ENCODE data around the gene NPY5R. TPM values are rescaled to one million over a fixed set of nuclear protein-coding genes. Genes with fewer than 3 reads are reported as not detected.

Gene NPY5R
- not detected in 2 replicates for total RNA-seq (2012; rRNA removed)
- not detected in 2 replicates for polyA plus RNA-seq (2012; rRNA removed)
- not detected in 2 replicates for polyA plus RNA-seq (2012; cell fraction: cytosol; rRNA removed)
- polyA plus RNA-seq (2012; cell fraction: nucleus; rRNA removed; ENCODE audit: low replicate concordance): not detected in 2 replicates
- not detected for Bru-seq, nascent RNA
- not detected for BruChase-seq, experiment 1, labeled RNA remaining after a 6-hour chase
- BruChase-seq, experiment 2, labeled RNA remaining after a 2-hour chase: not detected
- long read RNA-seq: 0 reads

DNA sequence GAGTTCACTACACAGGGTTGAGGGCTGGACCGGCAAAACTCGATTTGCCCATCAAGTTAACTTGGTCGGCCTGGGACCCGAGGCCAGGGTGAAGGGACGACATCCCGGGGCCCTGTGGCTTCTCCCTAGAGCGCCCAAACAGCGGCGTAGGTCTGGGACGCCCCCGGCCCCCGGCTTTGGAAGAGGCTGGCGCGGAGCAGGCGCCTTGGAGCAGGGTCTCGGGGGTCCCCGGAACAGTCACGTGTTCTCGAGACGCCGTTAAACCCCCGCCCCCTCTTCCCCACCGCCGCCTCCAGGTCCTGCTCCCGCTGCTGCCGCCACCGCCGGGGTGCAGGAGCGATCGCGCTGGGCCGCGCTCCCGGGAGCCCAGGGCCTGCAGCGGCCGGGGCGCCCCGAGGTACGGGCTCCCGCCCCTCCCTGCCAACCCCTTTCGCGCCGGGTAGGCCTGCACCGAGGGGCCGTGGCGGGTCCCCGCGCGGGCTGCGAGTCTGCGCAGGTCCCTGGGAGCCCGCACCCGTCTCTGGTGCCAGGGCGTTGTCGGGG, at the start of gene NPY5R:
NPY5R (plus strand) TSS at position 289 of the 543 bp plus-strand sequence. CDS start 6,382 bp downstream, outside the sequence.
- H2BK20ac ChIP-seq (ENCODE audit: low read depth, low read length): no peak within 1 kb of the TSS
- ChIA-PET POLR2A (ENCODE audit: unreplicated experiment) (no interaction called here), CTCF (interaction anchor here (0.6 kb wide), 1 partner anchor 778 kb away, joined by 3 read pairs; no protein-coding TSS in a partner anchor)
- H3K79me1 ChIP-seq (ENCODE audit: low read depth in 1 of 2, low read length in 2 of 2): no peaks in the 10 kb centered on the region
- WGBS, 2 experiments (ENCODE audit: extremely low coverage in 2 of 2, insufficient read length in 1 of 2): 0% methylated on average over 8 of the region's 55 CpGs; no CpG with 5 or more reads in 1 of the 2 experiments
- H3K9me3 ChIP-seq (ENCODE audit: control insufficient read depth, insufficient read depth, low read length): no peaks in the 10 kb centered on the region
- no peak within 1 kb of the TSS for H2BK15ac ChIP-seq (ENCODE audit: low read depth, low read length)
- H3K27ac ChIP-seq (ENCODE audit: insufficient read depth, low read length): no peak within 1 kb of the TSS
- TF ChIP-seq SMC3 (IDR thresholded peaks at IDR 0.05; ENCODE audit: low read depth, low read length) (no peak), CHD1 (IDR thresholded peaks at IDR 0.05; ENCODE audit: low read depth, low read length) (no peak), CEBPB (IDR thresholded peaks at IDR 0.05; ENCODE audit: low read depth, low read length) (no peak), RCOR1 (IDR thresholded peaks at IDR 0.05; ENCODE audit: insufficient replicate concordance, low read length) (no peak), NFE2L2 (IDR thresholded peaks at IDR 0.05; ENCODE audit: low read depth, low read length) (no peak), FOS (IDR thresholded peaks at IDR 0.05; ENCODE audit: low read depth, low read length) (no peak), RAD21 (IDR thresholded peaks at IDR 0.05; ENCODE audit: low read length) (no peak), POLR2A (IDR thresholded peaks at IDR 0.05; ENCODE audit: low read depth, low read length) (no peak), MXI1 (IDR thresholded peaks at IDR 0.05; ENCODE audit: borderline replicate concordance, low read depth, low read length) (no peak), MAFK (IDR thresholded peaks at IDR 0.05; ENCODE audit: low read depth, low read length) (no peak), RFX5 (IDR thresholded peaks at IDR 0.05; ENCODE audit: low read depth, low read length) (no peak), BHLHE40 (IDR thresholded peaks at IDR 0.05; ENCODE audit: low read depth, low read length) (no peak)
- TF ChIP-seq, protein P1, sequence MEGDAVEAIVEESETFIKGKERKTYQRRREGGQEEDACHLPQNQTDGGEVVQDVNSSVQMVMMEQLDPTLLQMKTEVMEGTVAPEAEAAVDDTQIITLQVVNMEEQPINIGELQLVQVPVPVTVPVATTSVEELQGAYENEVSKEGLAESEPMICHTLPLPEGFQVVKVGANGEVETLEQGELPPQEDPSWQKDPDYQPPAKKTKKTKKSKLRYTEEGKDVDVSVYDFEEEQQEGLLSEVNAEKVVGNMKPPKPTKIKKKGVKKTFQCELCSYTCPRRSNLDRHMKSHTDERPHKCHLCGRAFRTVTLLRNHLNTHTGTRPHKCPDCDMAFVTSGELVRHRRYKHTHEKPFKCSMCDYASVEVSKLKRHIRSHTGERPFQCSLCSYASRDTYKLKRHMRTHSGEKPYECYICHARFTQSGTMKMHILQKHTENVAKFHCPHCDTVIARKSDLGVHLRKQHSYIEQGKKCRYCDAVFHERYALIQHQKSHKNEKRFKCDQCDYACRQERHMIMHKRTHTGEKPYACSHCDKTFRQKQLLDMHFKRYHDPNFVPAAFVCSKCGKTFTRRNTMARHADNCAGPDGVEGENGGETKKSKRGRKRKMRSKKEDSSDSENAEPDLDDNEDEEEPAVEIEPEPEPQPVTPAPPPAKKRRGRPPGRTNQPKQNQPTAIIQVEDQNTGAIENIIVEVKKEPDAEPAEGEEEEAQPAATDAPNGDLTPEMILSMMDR (conservative IDR thresholded peaks at IDR 0.05; ENCODE audit: low read depth, low read length): no peak
- TF ChIP-seq, protein P2, sequence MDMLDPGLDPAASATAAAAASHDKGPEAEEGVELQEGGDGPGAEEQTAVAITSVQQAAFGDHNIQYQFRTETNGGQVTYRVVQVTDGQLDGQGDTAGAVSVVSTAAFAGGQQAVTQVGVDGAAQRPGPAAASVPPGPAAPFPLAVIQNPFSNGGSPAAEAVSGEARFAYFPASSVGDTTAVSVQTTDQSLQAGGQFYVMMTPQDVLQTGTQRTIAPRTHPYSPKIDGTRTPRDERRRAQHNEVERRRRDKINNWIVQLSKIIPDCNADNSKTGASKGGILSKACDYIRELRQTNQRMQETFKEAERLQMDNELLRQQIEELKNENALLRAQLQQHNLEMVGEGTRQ (IDR thresholded peaks at IDR 0.05; ENCODE audit: low read depth, low read length): no peak
- TF ChIP-seq, protein P3, sequence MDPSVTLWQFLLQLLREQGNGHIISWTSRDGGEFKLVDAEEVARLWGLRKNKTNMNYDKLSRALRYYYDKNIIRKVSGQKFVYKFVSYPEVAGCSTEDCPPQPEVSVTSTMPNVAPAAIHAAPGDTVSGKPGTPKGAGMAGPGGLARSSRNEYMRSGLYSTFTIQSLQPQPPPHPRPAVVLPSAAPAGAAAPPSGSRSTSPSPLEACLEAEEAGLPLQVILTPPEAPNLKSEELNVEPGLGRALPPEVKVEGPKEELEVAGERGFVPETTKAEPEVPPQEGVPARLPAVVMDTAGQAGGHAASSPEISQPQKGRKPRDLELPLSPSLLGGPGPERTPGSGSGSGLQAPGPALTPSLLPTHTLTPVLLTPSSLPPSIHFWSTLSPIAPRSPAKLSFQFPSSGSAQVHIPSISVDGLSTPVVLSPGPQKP (IDR thresholded peaks at IDR 0.05; ENCODE audit: borderline replicate concordance, low read depth, low read length): no peak
- peaks cover 16% of the 10 kb centered on the region for H3K27me3 ChIP-seq (ENCODE audit: control insufficient read depth, insufficient read depth, low read length)
- no peak within 1 kb of the TSS for H3K4ac ChIP-seq (ENCODE audit: low read depth, low read length)
- H3K14ac ChIP-seq (replicated peaks; ENCODE audit: low read depth, low read length): no peak within 1 kb of the TSS
- H4K8ac ChIP-seq (ENCODE audit: low read depth in 2 of 2, low read length in 2 of 2): no peak within 1 kb of the TSS
- no peak within 1 kb of the TSS for H2AK9ac ChIP-seq (replicated peaks; ENCODE audit: low read depth, low read length, poor library complexity)
- ATAC-seq (ENCODE audit: low read depth): no peak
- H3K9ac ChIP-seq (ENCODE audit: low read depth, low read length): no peak within 1 kb of the TSS
- no peak within 1 kb of the TSS for H2AK5ac ChIP-seq (ENCODE audit: low read depth, low read length)
- no peak within 1 kb of the TSS for H3K56ac ChIP-seq (ENCODE audit: extremely low read depth, insufficient read depth, low read length)
- H2BK5ac ChIP-seq (ENCODE audit: low read depth, low read length, poor library complexity, severe bottlenecking): no peak within 1 kb of the TSS
- no peaks in the 10 kb centered on the region for H3K4me1 ChIP-seq (ENCODE audit: control insufficient read depth, insufficient read depth, low read length)
- H3K36me3 ChIP-seq (ENCODE audit: control insufficient read depth, insufficient read depth, low read length): no peaks in the 10 kb centered on the region
- DNase-seq: no peak
- intact Hi-C loops (cut with micrococcal nuclease) (no loop called here), in situ Hi-C loops (cut with MboI; ENCODE audit: low sequenced_read_pairs) (no loop called here), dilution Hi-C loops (cut with HindIII; ENCODE audit: low sequenced_read_pairs, unreplicated experiment) (no loop called here)
- no peak within 1 kb of the TSS for H4K91ac ChIP-seq (ENCODE audit: insufficient read depth, low read depth, low read length)
- H2AFZ ChIP-seq (replicated peaks; ENCODE audit: low read length, poor library complexity): peak within 1 kb of the TSS; percentile 32
- no peak within 1 kb of the TSS for H3K23ac ChIP-seq (ENCODE audit: low read depth, low read length)
- no peak within 1 kb of the TSS for H3K18ac ChIP-seq (ENCODE audit: low read depth, low read length)
- no peak within 1 kb of the TSS; the same call in 1 of the 2 replicates for H3K4me2 ChIP-seq (ENCODE audit: low read depth, low read length)
- H4K20me1 ChIP-seq (ENCODE audit: insufficient read depth, low read length): no peaks in the 10 kb centered on the region
- no peak within 1 kb of the TSS for H3K4me3 ChIP-seq (ENCODE audit: insufficient read depth, low read depth, low read length)
- BruUV-seq (replicated peaks): no TSS peak
- H4K5ac ChIP-seq (ENCODE audit: low read depth, low read length): no peak within 1 kb of the TSS
- H3K9me1 ChIP-seq (ENCODE audit: insufficient read depth, low read length): no peaks in the 10 kb centered on the region
- no peak within 1 kb of the TSS for H2BK120ac ChIP-seq (ENCODE audit: low read depth, low read length)

Data from IMR-90 (cell line).